HG02938 (cell line): ENCODE results near the gene UNC80.

Source experiments
- ATAC-seq: cut with Tn5 transposase; IDR thresholded peaks from one replicate; pipeline ENCODE4 v1.9.1; 2021; ENCODE audit warnings: mild to moderate bottlenecking, moderate library complexity; ENCODE audit not compliant: unreplicated experiment

Gene UNC80

DNA sequence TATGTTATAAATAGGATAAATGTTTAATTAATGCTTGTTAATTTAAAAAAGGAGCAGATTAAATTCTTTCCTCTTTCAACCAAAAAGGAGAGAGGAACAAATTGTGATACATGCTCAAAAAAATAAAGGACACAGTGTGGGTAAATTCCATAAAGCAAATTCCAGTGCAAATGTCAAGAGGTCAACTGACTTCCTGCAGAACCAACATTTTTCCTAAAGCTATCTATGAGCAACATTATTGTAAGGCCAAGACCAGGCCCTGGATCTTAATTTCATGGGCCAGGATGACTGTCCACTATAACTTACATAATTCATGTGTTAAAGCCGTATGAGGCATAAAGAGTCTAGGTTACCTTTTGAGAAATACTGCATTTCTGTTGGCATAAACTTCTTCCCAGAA lies 136.9 kb downstream of the UNC80 start:
- ATAC-seq, result no peak

DNA sequence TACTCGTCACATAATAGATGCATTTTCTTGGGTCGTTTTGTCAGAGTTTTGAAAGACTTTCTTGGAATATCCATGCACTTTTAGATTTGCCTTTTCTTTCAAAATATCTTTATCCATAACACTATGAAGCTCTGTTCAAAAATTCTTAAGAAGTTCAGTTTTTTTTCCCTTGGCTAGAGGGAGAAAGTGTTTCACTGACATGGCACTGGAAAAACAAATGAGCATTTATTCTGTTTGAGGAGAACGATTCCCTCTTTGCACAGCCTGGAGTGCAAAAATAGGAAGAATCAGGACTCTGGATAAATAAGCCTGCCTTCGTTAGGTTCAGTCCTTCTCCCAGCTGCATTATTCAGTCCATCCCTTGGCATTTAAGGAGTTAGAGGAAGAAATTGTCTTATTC lies 139.9 kb downstream of the UNC80 start:
- no peak for ATAC-seq

DNA sequence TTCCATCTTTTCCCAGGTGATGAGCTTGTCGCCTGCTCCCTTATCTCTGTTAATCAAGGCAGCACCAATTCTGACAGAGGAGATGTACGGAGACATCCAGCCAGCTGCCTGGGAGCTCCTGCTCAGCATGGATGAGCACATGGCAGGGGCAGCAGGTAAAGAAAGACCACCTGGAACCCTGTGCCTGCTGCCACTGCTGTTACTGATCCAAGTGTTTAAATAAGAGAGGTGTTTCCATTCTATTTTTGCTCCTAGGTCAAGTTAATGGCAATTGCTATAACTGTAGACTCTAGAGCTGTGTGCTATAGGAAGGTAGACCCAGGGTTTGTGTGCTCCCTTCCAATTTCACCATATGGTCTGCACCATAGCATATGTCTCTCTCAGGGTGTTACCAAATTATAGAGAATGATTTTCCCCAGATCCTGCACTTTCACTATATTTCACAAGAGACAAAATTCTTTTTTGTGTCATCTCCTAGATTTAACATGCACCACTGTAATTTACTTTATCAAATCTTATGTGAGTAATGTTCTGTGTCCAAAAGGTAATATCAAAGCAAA lies 142.2 kb downstream of the UNC80 start:
- no peak for ATAC-seq

DNA sequence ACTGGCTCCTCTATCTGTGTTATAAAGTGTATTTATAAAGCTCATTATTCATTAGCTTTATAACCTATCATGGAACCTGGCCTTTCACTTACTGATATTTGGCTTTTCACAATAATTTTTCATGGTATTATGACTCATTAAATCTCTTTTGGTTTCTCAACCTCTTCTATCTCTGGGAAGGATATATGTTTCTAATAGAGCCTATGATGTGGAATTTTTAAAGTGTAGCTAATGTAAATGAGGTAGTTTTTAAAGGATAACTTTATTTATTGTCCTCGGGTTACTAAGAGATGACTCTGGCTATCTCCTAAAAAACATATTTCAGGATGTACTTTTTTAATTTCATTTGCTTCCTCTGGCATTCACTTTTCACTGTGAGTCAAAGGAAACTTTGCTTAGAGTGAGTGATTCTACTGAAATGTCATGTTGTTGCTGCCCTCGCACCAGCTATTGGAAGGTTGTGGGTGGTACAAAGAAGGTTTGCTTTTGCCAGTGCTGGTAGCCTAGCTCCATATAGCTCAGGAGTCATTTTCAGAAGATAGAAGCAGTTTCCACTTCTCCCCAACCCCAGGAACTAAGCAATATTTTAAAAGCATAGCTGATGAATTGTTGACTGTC lies 145.6 kb downstream of the UNC80 start:
- no peak for ATAC-seq

DNA sequence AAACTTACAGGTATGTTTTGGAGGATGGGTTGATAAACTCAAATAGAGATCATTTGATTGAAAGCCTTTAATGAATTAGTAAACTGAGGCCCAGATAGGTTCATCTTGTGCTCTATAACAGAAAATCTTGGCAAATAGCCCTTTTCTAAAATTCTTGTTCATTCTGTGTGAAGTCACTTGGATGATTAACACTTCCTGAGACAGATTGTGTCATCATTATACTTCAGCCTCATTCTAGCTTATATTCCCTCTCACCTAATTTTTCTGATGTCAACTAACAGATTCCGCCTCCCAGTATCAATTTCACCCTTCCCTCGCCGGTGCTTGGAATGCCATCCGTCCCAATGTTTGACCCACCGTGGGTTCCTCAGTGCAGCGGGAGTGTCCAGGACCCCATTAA lies 146.6 kb downstream of the UNC80 start:
- no peak for ATAC-seq

DNA sequence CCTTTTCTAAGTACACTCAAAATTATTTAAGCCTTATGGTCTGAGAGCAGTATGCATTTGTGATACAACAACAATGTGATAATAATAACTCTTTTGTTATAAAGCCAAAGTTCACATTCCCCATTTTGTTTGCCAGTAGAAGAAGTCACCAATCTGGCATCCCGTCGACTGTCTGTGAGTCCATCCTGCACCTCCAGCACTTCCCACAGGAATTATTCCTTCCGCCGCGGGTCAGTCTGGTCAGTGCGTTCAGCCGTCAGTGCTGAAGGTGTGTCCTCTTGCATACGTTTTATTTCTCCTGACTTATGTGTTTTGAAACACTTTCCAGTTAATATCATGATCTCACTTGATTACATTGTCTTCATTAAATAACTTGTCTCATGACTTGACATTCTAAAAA lies 150.5 kb downstream of the UNC80 start:
- no peak for ATAC-seq

DNA sequence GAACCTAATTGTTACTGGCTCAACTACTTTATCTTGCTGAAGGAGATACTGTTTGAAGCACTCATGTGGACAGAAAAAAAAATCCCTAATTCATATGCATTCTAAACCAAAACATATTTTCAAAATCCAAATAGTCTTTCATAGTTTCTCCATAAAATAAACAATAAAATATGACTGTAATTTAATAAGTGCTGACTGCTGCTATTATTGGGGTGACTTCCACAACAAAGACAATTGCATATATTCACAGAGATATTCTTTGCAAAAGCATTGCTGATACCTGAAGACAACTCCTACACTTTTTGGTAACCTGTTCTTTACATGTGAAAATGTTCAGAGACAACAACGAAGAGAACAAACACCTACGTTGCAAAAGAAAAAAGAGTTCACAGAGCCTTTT lies 157.7 kb downstream of the UNC80 start:
- no peak for ATAC-seq

DNA sequence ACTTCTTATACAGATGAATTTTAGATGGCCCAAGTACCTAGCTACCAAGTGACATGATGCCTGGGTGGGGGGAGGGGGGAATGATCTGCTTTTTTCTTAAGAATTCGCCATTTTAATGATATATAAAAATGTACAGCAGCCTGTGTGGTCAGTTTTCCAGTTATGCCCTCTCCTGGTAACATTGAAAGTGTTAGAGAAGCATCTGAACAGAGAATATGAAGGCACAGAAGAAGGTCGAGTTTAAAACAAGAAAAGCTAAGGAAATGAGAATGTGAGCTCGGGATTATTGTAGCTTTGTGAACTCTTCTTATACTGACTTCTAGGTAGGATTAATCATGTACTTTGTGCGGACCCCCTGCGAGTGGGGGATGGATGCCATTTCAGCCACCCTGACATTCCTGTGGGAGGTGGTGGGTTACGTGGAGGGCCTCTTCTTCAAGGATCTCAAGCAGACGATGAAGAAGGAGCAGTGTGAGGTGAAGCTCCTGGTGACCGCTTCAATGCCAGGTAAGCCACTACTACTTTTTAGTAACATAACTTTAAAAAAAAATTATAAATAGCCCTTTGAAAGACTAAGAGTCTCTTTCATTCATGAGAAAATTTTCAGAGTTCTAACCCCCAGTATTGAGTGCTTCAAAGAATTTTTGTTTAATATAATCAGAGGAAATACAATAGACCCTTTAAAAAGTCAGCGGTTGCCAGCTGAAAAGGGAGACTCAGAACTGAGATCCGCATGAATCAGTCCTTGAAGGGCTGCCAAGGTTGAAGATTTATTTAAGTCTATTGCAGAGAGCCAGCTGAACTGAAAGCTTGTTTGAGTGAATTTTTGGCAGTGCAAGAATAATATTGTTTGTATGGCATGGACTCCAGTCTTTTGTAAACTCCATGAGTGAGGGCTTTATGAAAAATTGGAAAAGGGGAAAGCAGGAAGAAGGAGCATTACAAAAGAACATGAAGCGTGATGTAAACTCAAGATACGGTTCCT lies 162.2 kb downstream of the UNC80 start:
- ATAC-seq, result no peak

DNA sequence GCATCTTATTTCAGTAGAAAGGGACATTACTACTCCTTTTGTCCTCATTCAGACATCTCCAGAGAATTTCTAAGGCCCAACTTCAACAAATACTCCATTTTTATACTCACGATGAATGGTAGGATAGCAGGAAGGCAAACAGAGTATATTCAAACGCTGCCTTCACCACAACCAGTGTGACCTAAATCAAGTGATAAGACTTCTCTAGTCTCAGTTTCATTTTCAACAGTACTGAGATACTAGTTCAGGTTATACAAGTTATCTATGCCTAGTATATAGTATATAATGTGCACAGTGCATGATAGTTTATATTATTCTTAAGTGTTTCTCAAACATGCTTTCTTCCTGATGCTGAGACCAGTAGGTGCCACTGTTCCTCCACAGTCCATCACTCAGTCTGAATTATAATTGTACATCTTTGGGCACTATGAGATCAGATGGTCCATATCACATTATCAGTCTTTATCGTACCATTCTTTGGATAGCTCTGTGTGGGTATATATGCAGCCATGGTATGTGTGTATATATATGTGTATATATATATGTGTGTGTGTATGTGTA lies 164.6 kb downstream of the UNC80 start:
- ATAC-seq, result peak; percentile 44

DNA sequence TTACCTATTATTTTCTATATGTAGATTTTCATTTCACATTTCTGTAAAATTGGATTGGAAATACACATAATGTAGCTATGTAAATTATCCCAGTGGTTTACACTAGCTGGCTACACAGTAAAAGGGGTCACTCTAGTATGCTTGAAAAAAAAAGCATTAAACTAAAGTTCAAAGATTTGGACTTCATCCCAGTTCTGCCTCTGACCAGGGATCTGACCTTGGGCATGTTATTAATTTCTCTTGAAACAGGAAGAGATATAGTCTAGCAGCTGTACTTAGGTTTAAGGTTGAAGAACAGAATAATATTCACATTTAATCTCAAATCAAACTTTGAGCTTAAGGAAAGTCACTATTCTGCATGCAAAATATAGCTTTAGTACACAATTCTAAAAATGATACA lies 166.3 kb downstream of the UNC80 start:
- no peak for ATAC-seq

DNA sequence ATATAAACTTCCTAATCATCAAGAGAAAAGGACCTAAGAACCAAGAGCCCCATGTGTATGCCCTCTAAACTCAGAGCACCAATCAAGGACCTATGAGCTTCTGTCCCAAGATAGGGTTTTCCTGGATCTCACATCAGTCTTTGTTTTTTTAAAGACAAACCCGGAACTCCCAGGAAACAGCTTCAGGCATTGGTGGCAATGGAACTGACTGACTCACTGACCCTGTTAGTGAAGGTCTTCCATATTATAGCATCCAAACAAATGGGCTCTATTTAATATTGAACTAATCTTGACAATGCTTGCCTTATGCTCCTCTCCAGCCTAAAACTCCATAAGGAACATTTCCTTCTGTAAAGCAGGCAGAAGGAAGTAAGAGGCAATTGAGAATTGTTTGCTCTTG lies 167.3 kb downstream of the UNC80 start:
- ATAC-seq, result no peak

DNA sequence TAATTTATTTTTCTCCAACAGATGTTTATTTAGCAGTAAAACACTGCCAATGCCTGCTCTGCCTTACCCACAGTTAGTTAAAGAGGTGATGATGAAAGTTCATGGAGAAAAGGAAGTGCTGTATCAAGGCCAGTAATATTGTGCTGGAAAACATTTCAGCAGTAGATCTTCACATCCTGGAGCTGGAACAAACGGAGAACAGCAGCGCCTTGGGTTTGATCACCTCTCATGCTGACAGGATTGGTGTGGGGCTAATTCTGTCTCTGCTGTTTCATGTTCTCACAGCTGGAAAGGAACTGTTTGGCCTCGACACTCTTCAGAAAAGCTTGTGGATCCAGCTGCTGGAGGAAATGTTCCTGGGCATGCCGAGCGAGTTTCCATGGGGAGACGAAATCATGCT lies 169.3 kb downstream of the UNC80 start:
- no peak for ATAC-seq

DNA sequence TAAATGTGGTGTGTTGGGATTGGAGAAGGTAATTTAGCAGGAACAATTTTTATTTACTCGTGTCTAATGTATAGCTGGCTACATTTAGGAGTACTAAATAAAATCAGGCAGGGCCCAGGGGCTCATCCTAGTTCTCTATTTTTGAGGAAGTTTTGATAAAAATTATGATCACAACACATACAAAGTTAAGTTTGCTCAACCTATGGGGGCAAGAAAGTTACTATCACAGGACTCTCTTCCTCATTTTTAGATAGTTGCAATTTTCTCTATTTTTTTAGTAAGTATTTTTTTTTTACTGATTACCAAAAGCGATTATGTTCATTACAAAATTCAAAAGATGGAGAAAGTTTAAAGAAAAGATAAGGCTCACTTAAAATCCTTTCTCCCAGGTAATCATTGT lies 170.8 kb downstream of the UNC80 start:
- no peak for ATAC-seq

DNA sequence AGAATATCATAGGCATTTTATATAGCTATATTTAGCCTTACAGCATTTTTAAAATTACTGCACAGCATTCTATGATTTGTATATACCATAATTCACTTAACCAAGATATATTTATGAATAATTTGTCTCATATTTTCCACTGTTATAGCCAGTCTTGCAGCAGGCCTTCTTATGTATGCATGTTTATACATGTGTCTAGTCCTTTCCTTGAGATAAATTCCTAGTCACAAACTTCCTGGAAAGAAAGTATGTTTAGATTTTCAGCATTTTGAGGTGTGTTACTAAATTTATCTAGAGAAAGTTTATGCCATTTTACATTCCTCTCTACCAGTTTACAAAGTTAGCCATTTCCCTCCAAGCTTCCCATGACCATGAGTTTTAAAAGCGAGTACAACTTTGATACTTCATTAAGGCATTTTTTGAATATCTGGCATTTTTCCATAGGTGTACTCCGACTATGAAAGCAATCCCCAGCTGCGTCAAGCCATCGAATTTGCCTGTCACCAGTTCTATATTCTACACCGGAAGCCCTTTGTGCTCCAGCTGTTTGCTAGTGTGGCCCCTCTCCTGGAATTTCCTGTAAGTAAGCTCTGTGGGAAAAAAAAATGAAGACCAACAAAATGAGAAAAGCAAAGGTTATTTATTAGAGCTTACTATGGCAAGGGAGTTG lies 171.4 kb downstream of the UNC80 start:
- ATAC-seq, result no peak

DNA sequence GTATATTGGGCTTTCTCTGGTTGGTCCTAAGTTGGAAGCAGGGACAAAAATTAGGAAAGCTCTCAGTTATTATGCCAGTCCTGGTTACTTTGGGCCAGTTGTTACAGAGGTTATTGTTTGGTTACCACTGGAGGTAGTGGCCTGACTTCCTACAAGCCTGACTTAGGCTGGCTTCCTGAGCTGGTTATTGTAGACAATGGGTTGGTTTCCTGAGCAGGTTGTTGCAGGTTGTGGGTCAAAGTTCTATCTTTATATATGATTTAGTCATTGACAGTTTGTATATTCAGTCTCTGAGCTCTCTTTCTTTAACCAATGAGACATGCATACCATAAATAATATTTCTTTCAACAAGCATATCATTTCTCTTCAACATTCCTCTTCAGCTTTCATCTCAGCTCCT lies 172.1 kb downstream of the UNC80 start:
- ATAC-seq, result no peak

DNA sequence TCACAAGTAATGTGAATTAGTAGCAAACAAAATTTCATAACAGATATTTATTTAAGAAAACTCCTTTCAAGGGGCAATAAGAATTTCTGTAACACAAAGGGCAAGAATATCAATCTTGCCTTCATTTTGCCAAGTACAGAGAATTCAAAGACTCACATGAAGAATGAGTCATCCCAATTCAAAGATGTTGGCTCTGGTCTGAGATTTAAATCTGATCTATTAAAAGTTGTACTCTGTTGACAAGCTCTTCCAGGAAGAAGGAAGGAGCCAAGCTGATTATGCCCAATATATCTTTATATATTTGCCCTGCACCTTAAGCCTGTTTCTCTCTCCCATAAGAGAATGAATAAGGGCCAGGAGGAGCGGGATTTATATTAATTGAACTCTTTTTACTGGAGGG lies 174.9 kb downstream of the UNC80 start:
- ATAC-seq, result no peak

DNA sequence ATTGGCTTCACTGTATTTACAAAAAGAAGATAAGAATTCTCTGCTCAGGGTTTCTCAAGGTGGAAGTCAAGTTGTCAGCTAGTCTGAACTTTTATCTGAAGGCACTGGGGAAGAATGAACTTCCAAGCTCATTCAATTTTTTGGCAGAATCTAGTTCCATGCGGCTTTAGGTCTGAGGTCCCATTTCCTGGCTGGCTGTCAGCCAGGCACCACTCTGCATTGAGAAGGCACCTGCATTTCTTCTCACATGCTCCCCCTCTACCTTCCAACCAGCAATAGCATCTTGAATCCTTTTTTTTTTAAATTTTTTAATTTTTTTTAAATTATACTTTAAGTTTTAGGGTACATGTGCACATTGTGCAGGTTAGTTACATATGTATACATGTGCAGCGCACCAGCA lies 184.6 kb downstream of the UNC80 start:
- ATAC-seq, result no peak

DNA sequence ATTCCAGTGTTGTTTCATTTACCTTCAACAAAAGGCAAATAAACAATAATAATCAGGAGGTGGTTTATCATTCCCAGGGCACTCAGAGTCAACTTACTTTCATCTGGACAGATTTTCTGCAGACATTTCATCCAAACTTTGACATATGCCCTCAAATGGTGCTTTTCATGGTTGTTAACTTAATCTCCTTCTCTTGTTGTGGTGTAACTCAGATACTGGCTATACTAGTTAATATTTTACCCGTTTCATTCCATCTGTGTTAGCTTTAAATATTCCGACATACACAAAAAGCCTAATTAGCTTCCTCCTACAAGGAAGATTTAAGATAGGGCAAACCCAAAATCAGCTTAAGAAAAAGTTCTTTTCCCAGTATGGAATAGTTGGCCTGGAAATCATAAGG lies 186.4 kb downstream of the UNC80 start:
- no peak for ATAC-seq

DNA sequence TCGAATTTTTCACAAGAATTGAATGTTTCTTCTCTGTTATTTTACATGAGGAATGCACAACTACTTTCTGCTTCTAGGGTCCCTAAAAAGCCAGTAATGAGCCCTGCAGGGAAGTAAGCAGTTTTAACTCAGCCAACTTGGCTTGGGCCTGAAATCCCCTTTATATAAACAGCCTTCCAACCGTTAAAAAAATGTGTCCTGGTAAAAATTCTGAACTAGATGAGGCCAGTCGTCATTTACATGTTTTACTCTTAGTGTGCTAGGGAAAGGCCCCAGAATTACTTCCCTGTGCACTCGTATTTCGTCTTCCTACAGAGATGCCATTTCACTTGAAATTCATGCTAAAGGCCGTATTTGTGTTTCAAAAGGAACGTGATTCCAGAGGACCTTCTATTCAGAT lies 188.4 kb downstream of the UNC80 start:
- no peak for ATAC-seq

DNA sequence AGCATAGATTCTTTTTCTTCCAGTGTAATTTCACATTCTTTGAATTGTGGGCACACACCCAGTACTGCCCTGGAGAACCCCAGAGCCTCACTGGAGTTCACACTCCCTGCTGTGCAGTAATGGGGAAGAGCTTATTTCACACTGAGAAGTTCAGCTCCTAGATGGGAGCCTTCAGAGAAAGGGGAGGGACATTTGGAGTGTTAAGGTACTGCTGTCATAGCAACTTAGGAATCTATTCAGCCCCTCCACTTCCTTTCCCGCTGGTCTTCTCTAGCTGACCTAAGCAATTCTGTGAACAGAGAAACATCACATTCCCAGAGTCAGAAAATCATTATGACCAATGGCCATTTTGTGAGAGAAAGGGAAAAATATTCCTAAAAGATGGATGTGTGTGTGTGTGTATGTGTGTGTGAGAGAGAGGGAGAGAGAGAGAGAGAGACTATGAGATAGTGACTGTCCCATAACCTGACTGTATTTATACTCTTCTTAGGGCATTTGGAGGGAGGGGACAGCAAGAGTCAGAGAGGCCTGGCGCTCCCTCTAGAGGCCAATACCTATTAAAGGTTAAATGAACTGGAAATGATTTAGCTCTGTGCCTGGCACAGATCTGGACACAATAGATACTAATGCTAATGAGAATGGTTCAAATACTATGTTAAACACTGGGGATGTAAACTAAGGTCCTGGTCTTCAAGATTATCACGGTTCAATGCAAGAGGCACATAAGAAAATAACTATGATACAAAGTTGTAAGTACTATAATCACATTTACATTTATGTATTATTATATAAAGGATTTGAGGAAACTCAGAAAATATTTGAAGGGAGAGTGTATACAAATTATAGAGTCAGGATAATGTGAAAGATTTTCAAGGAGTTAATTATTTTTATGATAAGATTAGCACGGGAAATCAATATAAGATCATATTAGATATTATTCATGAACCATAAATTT lies 189.3 kb downstream of the UNC80 start:
- peak; percentile 97 for ATAC-seq
